WTC11 (cell line): Measurements from ENCODE around the gene ST8SIA6. TPM values are rescaled to one million over a fixed set of nuclear protein-coding genes. Genes with fewer than 3 reads are reported as not detected.

Experiments used
- ATAC-seq: fragments of 200-7000 bp; cut with Tn5 transposase; 2 replicates; pipeline ENCODE4 v1.10.0; 2021; ENCODE audit warnings: mild to moderate bottlenecking, moderate library complexity
- CTCF ChIA-PET: fragments of 300-600 bp; sonication (Branson Sonifier 250); formaldehyde crosslinking; loops from one replicate; lab custom pipeline; 2021; ENCODE audit warnings: antibody characterized with exemption; lab: Charles Lee
- POLR2A ChIA-PET: fragments of 350-600 bp; sonication (Branson Sonifier 250); formaldehyde crosslinking; loops from one replicate; lab custom pipeline; 2021; ENCODE audit warnings: antibody characterized with exemption; lab: Charles Lee
- DNase-seq: peaks from one replicate; pipeline ENCODE4 v3.0.0; 2021; ENCODE audit warnings: low spot score
- H3K27ac Mint-ChIP-seq: 2 replicates; pipeline ENCODE4 v1.8.0; 2021; ENCODE audit warnings: mixed read lengths
- H3K27me3 Mint-ChIP-seq: 2 replicates; pipeline ENCODE4 v1.8.0; 2021; ENCODE audit warnings: low read depth, mild to moderate bottlenecking, moderate library complexity, mixed read lengths
- H3K36me3 Mint-ChIP-seq: 2 replicates; pipeline ENCODE4 v1.8.0; 2021; ENCODE audit warnings: mixed read lengths
- H3K4me1 Mint-ChIP-seq: 2 replicates; pipeline ENCODE4 v1.8.0; 2022; ENCODE audit warnings: mixed read lengths
- H3K4me3 Mint-ChIP-seq: 2 replicates; pipeline ENCODE4 v1.8.0; 2021; ENCODE audit warnings: mild to moderate bottlenecking, moderate library complexity, mixed read lengths
- H3K9me3 Mint-ChIP-seq: 2 replicates; pipeline ENCODE4 v1.8.0; 2021; ENCODE audit warnings: mixed read lengths
- CREB1 ChIP-seq: sonication (generic); formaldehyde crosslinking; IDR thresholded peaks from 2 replicates; pipeline ENCODE4 v1.8.0; 2023; ENCODE audit warnings: mild to moderate bottlenecking, missing genetic modification reagents
- CREM ChIP-seq: sonication (generic); formaldehyde crosslinking; IDR thresholded peaks from 2 replicates; pipeline ENCODE4 v1.8.1; 2022; ENCODE audit warnings: mild to moderate bottlenecking, missing genetic modification reagents, moderate library complexity
- CTCF ChIP-seq: fragments of 200-600 bp; IDR thresholded peaks from 2 replicates; pipeline ENCODE4 v1.8.0; 2022; ENCODE audit warnings: antibody characterized with exemption
- E2F4 ChIP-seq: sonication (generic); formaldehyde crosslinking; IDR thresholded peaks from 2 replicates; pipeline ENCODE4 v1.8.1; 2022; ENCODE audit warnings: low read depth, mild to moderate bottlenecking, moderate library complexity, missing genetic modification reagents, borderline replicate concordance
- EMX1 ChIP-seq: fragments of 250-450 bp; sonication (Bioruptor Pico); IDR thresholded peaks from 2 replicates; pipeline ENCODE4 v1.8.0; 2021; ENCODE audit warnings: mild to moderate bottlenecking
- ESRRA ChIP-seq: sonication (generic); formaldehyde crosslinking; IDR thresholded peaks from 2 replicates; pipeline ENCODE4 v1.8.1; 2022; ENCODE audit warnings: mild to moderate bottlenecking, missing genetic modification reagents, borderline replicate concordance
- ETV6 ChIP-seq: sonication (generic); formaldehyde crosslinking; IDR thresholded peaks from 2 replicates; pipeline ENCODE4 v1.8.1; 2022; ENCODE audit warnings: mild to moderate bottlenecking, missing genetic modification reagents
- KAT7 ChIP-seq: sonication (generic); formaldehyde crosslinking; IDR thresholded peaks from 2 replicates; pipeline ENCODE4 v1.8.1; 2023; ENCODE audit warnings: missing genetic modification reagents, mild to moderate bottlenecking, borderline replicate concordance
- MLX ChIP-seq: sonication (generic); formaldehyde crosslinking; IDR thresholded peaks from 2 replicates; pipeline ENCODE4 v1.8.1; 2023; ENCODE audit warnings: mild to moderate bottlenecking, missing genetic modification reagents, moderate library complexity
- MXD4 ChIP-seq: fragments of 250-450 bp; sonication (Bioruptor Pico); IDR thresholded peaks from 2 replicates; pipeline ENCODE4 v1.8.0; 2021; ENCODE audit warnings: mild to moderate bottlenecking, moderate library complexity, borderline replicate concordance
- NFYB ChIP-seq: sonication (generic); formaldehyde crosslinking; conservative IDR thresholded peaks from 2 replicates; pipeline ENCODE4 v1.8.0; 2022; ENCODE audit warnings: low read depth, missing genetic modification reagents
- OVOL2 ChIP-seq: fragments of 250-450 bp; sonication (Bioruptor Pico); IDR thresholded peaks from 2 replicates; pipeline ENCODE4 v1.9.0; 2021; ENCODE audit warnings: mild to moderate bottlenecking, borderline replicate concordance
- STAT6 ChIP-seq: sonication (generic); formaldehyde crosslinking; conservative IDR thresholded peaks from 2 replicates; pipeline ENCODE4 v1.8.1; 2023; ENCODE audit warnings: mild to moderate bottlenecking, low read depth, missing genetic modification reagents, moderate library complexity
- TEAD1 ChIP-seq: sonication (generic); formaldehyde crosslinking; IDR thresholded peaks from 2 replicates; pipeline ENCODE4 v1.8.0; 2022; ENCODE audit warnings: mild to moderate bottlenecking, missing genetic modification reagents
- TEAD4 ChIP-seq: sonication (generic); formaldehyde crosslinking; IDR thresholded peaks from 2 replicates; pipeline ENCODE4 v1.8.0; 2022; ENCODE audit warnings: mild to moderate bottlenecking, missing genetic modification reagents
- ZNF219 ChIP-seq: sonication (generic); formaldehyde crosslinking; IDR thresholded peaks from 2 replicates; pipeline ENCODE4 v1.8.0; 2023; ENCODE audit warnings: missing genetic modification reagents, mild to moderate bottlenecking, borderline replicate concordance
- ZNF425 ChIP-seq: fragments of 250-450 bp; sonication (Bioruptor Pico); conservative IDR thresholded peaks from 2 replicates; pipeline ENCODE4 v1.9.0; 2021; ENCODE audit warnings: mild to moderate bottlenecking
- total RNA-seq: library from RNA; stranded (reverse); gene quantifications from 3 replicates; pipeline ENCODE4 v1.2.3, GENCODE V29; 2021
- TF ChIP-seq, protein P1 (sequence below): sonication (generic); formaldehyde crosslinking; IDR thresholded peaks from 2 replicates; pipeline ENCODE4 v1.8.0; 2023; ENCODE audit warnings: missing genetic modification reagents, mild to moderate bottlenecking, borderline replicate concordance
- TF ChIP-seq, protein P2 (sequence below): sonication (generic); formaldehyde crosslinking; IDR thresholded peaks from 2 replicates; pipeline ENCODE4 v1.8.1; 2023; ENCODE audit warnings: mild to moderate bottlenecking, missing genetic modification reagents, moderate library complexity

Gene ST8SIA6
- total RNA-seq, 1 experiment from 2014 or later = 3.5 TPM

DNA sequence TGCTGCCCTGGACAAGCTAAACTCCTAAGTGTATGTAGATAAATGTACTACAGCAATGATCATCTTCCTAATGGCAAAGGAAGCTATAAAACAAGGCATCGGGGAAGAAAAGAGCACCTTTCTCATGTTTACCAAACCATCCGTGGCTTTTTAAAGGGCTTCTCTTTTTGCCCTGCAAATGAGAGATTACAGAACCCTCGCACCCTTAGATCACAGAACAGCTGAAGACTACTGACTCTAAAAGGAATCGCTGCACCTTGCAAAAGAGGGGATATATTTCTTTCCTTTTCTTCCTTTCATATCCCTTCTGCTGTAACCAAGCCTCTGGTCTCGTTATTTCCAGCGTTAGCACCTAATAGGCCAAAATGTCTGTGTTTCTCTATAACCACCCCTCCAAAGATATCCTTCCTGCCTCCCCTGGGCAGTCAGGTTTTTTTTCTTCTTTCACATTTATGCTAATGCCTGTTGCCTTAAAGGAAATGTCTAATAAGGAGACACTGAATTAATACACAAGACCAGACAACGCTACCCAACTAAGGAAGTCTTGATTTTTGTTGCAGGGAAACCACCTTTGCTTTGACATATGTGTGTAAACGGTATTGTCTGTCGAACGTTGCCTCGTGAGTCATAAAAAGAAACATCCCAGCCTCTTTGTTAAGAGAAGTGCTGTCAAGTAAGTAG is 10.5 kb downstream of the ST8SIA6 start:
- DNase-seq (no peak), ATAC-seq (no peak)
- Mint-ChIP-seq H3K27me3 (no peaks in the 10 kb centered on the region; the same call in 1 of the 2 replicates), H3K27ac (no peak overlapping the region), H3K36me3 (peaks cover 11% of the 10 kb centered on the region), H3K9me3 (peaks cover 11% of the 10 kb centered on the region), H3K4me3 (no peak overlapping the region), H3K4me1 (peaks cover 23% of the 10 kb centered on the region)
- TF ChIP-seq CREM (CRISPR knock-in tag) = no peak
- no peak for TF ChIP-seq TEAD4 (CRISPR knock-in tag)
- no peak for TF ChIP-seq CTCF
- no peak for TF ChIP-seq CREB1 (CRISPR knock-in tag)
- no peak for TF ChIP-seq EMX1
- no peak for TF ChIP-seq TEAD1 (CRISPR knock-in tag)
- no peak for TF ChIP-seq ESRRA (CRISPR knock-in tag)
- no peak for TF ChIP-seq E2F4 (CRISPR knock-in tag)
- no peak for TF ChIP-seq NFYB (CRISPR knock-in tag)
- TF ChIP-seq ZNF219 (CRISPR knock-in tag) = no peak
- CTCF ChIA-PET = interaction anchor here (1.5 to 1.6 kb wide), 2 partner anchors 12 to 68 kb away, joined by 5 read pairs; no protein-coding TSS in a partner anchor
- POLR2A ChIA-PET = no interaction called here

GRCh38 chr10:17438583-17438982 is 15.8 kb downstream of the ST8SIA6 start:
- ChIA-PET CTCF (interaction anchor here (1.6 kb wide), 1 partner anchor 30 kb away, joined by 4 read pairs; no protein-coding TSS in a partner anchor), POLR2A (no interaction called here)
- no peaks in the 10 kb centered on the region; the same call in 1 of the 2 replicates for H3K27me3 Mint-ChIP-seq
- no peak overlapping the region for H3K4me3 Mint-ChIP-seq
- ATAC-seq = no peak
- H3K27ac Mint-ChIP-seq = no peak overlapping the region
- H3K9me3 Mint-ChIP-seq = peaks cover 6% of the 10 kb centered on the region
- no peak for DNase-seq
- H3K4me1 Mint-ChIP-seq = peaks cover 6% of the 10 kb centered on the region
- peaks cover 5% of the 10 kb centered on the region; the same call in 1 of the 2 replicates for H3K36me3 Mint-ChIP-seq
- no peak for TF ChIP-seq MLX (CRISPR knock-in tag)
- TF ChIP-seq, protein P1, sequence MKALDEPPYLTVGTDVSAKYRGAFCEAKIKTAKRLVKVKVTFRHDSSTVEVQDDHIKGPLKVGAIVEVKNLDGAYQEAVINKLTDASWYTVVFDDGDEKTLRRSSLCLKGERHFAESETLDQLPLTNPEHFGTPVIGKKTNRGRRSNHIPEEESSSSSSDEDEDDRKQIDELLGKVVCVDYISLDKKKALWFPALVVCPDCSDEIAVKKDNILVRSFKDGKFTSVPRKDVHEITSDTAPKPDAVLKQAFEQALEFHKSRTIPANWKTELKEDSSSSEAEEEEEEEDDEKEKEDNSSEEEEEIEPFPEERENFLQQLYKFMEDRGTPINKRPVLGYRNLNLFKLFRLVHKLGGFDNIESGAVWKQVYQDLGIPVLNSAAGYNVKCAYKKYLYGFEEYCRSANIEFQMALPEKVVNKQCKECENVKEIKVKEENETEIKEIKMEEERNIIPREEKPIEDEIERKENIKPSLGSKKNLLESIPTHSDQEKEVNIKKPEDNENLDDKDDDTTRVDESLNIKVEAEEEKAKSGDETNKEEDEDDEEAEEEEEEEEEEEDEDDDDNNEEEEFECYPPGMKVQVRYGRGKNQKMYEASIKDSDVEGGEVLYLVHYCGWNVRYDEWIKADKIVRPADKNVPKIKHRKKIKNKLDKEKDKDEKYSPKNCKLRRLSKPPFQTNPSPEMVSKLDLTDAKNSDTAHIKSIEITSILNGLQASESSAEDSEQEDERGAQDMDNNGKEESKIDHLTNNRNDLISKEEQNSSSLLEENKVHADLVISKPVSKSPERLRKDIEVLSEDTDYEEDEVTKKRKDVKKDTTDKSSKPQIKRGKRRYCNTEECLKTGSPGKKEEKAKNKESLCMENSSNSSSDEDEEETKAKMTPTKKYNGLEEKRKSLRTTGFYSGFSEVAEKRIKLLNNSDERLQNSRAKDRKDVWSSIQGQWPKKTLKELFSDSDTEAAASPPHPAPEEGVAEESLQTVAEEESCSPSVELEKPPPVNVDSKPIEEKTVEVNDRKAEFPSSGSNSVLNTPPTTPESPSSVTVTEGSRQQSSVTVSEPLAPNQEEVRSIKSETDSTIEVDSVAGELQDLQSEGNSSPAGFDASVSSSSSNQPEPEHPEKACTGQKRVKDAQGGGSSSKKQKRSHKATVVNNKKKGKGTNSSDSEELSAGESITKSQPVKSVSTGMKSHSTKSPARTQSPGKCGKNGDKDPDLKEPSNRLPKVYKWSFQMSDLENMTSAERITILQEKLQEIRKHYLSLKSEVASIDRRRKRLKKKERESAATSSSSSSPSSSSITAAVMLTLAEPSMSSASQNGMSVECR (CRISPR knock-in tag) = no peak
- no peak for TF ChIP-seq STAT6
- TF ChIP-seq ETV6 = no peak
- TF ChIP-seq OVOL2 (CRISPR knock-in tag) = no peak
- TF ChIP-seq MXD4 (CRISPR knock-in tag) = no peak
- TF ChIP-seq TEAD4 (CRISPR knock-in tag) = no peak
- TF ChIP-seq, protein P2, sequence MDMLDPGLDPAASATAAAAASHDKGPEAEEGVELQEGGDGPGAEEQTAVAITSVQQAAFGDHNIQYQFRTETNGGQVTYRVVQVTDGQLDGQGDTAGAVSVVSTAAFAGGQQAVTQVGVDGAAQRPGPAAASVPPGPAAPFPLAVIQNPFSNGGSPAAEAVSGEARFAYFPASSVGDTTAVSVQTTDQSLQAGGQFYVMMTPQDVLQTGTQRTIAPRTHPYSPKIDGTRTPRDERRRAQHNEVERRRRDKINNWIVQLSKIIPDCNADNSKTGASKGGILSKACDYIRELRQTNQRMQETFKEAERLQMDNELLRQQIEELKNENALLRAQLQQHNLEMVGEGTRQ = no peak
- no peak for TF ChIP-seq EMX1
- no peak for TF ChIP-seq TEAD1 (CRISPR knock-in tag)
- no peak for TF ChIP-seq KAT7 (CRISPR knock-in tag)
- TF ChIP-seq ZNF425 (CRISPR knock-in tag) = no peak
- TF ChIP-seq ESRRA (CRISPR knock-in tag) = no peak
